ENCODE measurements around the gene RAPGEF4.
A peak's percentile ranks its signal among the peaks of the same experiment; 100 is the strongest.

RAPGEF4 gene

DNA sequence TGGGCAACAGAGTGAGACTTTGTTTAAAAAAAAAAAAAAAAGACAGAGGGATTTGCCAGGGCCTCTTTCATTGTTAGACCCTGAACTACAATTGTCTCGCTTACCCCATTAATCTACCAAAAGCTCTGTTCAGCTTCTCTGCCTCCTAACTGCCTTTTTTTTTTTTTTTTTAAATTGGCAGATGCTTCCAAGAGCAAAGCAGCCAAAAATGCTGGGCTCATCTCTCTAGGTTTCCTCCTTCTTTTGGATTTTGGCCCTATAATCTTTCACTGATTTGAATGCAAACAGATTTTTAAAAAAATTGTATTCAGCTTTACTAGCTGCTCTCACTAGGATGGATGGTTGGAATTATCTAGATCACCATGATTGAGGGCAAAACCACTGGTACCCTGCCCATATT lies 33.2 kb upstream of the RAPGEF4 start:
- H3K4me2 ChIP-seq (ENCODE audit: low read depth, low read length, poor library complexity, severe bottlenecking) = no peak overlapping the region
- no peaks in the 10 kb centered on the region for H3K27me3 ChIP-seq (ENCODE audit: insufficient read depth, low read length, poor library complexity, severe bottlenecking)
- no peaks in the 10 kb centered on the region for H3K9me3 ChIP-seq (ENCODE audit: insufficient read depth, low read depth, low read length)
- TF ChIP-seq EZH2phosphoT487 (IDR thresholded peaks at IDR 0.05; ENCODE audit: borderline replicate concordance) = no peak
- TF ChIP-seq CTCF (conservative IDR thresholded peaks at IDR 0.05; ENCODE audit: low read length) = no peak
- H3K9ac ChIP-seq (ENCODE audit: low read depth, low read length, poor library complexity, severe bottlenecking) = no peak overlapping the region
- H3K4me1 ChIP-seq (ENCODE audit: insufficient read depth, low read length, poor library complexity, severe bottlenecking) = peaks cover 12% of the 10 kb centered on the region
- H3K4me3 ChIP-seq (ENCODE audit: low read length, poor library complexity, severe bottlenecking) = no peak overlapping the region
- no peaks in the 10 kb centered on the region for H4K20me1 ChIP-seq (ENCODE audit: insufficient read depth, low read length, poor library complexity, severe bottlenecking)
- H3K9me2 ChIP-seq (replicated peaks; ENCODE audit: low read depth, low read length) = no peaks in the 10 kb centered on the region
- H3F3A ChIP-seq (ENCODE audit: low read depth) = no peaks in the 10 kb centered on the region
- no peak overlapping the region for H2AFZ ChIP-seq (ENCODE audit: low read length)
- no peaks in the 10 kb centered on the region for H3K36me3 ChIP-seq (ENCODE audit: insufficient read depth, low read length)
- H3K79me2 ChIP-seq (ENCODE audit: insufficient read depth, low read length) = no peaks in the 10 kb centered on the region

DNA sequence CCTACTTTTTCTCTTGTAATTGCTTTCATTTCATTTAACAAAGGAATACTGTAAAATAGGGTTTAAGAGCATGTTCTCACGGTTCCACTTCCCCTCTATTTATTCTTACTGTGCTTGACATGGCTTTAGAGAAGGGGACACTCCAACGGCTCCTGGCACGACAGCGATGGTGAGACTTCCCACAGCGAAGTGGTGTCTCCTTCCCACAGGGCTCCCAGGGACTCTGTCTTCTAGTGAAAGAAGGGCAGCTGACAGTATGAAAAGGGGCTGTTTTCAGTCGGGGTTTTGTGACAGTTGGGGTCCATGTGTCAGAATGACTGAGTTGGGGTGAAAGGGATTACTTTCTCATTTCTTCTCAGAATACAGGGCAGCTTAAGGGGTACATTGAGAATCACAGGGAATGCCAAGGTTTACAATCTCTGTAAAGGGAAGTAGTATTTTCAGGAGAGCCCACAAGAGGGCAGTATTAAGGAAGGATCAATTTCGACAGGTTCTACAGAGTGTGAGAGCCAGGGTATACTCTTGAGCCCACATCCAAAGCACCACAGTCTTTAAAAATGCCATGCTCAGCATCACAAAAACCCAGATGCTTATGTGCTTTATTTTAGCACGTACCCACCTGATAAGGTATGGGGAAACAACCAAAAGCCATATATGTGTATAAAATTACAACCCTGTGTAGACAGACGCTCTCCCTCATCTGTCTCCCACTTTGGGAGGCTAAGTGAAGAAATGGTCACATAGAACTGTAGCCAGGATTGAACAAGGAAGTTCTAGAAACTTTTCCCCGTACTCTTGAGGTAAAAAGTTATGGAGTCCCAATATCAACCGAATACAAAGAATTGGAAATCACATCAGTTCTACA lies 31.3 kb upstream of the RAPGEF4 start:
- no peaks in the 10 kb centered on the region for H3K79me2 ChIP-seq (ENCODE audit: insufficient read depth, low read length)
- no peak overlapping the region for H2AFZ ChIP-seq (ENCODE audit: low read length)
- no peaks in the 10 kb centered on the region for H3F3A ChIP-seq (ENCODE audit: low read depth)
- H3K4me2 ChIP-seq (ENCODE audit: low read depth, low read length, poor library complexity, severe bottlenecking) = no peak overlapping the region
- no peak overlapping the region for H3K4me3 ChIP-seq (ENCODE audit: low read length, poor library complexity, severe bottlenecking)
- no peaks in the 10 kb centered on the region for H3K27me3 ChIP-seq (ENCODE audit: insufficient read depth, low read length, poor library complexity, severe bottlenecking)
- H3K9me3 ChIP-seq (ENCODE audit: insufficient read depth, low read depth, low read length) = no peaks in the 10 kb centered on the region
- no peaks in the 10 kb centered on the region for H3K9me2 ChIP-seq (replicated peaks; ENCODE audit: low read depth, low read length)
- no peak overlapping the region for H3K9ac ChIP-seq (ENCODE audit: low read depth, low read length, poor library complexity, severe bottlenecking)
- H3K4me1 ChIP-seq (ENCODE audit: insufficient read depth, low read length, poor library complexity, severe bottlenecking) = no peaks in the 10 kb centered on the region
- H4K20me1 ChIP-seq (ENCODE audit: insufficient read depth, low read length, poor library complexity, severe bottlenecking) = no peaks in the 10 kb centered on the region
- TF ChIP-seq EZH2phosphoT487 (IDR thresholded peaks at IDR 0.05; ENCODE audit: borderline replicate concordance) (no peak), CTCF (conservative IDR thresholded peaks at IDR 0.05; ENCODE audit: low read length) (peak; percentile 75)
- H3K36me3 ChIP-seq (ENCODE audit: insufficient read depth, low read length) = no peaks in the 10 kb centered on the region

GRCh38 chr2:172705352-172705751 lies 30.3 kb upstream of the RAPGEF4 start:
- Histone ChIP-seq H2AFZ (ENCODE audit: low read length) (no peak overlapping the region), H3K9me2 (replicated peaks; ENCODE audit: low read depth, low read length) (no peaks in the 10 kb centered on the region), H3K4me2 (ENCODE audit: low read depth, low read length, poor library complexity, severe bottlenecking) (no peak overlapping the region), H3K4me3 (ENCODE audit: low read length, poor library complexity, severe bottlenecking) (no peak overlapping the region), H3K9me3 (ENCODE audit: insufficient read depth, low read depth, low read length) (no peaks in the 10 kb centered on the region), H4K20me1 (ENCODE audit: insufficient read depth, low read length, poor library complexity, severe bottlenecking) (no peaks in the 10 kb centered on the region), H3K36me3 (ENCODE audit: insufficient read depth, low read length) (no peaks in the 10 kb centered on the region), H3K9ac (ENCODE audit: low read depth, low read length, poor library complexity, severe bottlenecking) (no peak overlapping the region), H3K27me3 (ENCODE audit: insufficient read depth, low read length, poor library complexity, severe bottlenecking) (no peaks in the 10 kb centered on the region), H3K79me2 (ENCODE audit: insufficient read depth, low read length) (no peaks in the 10 kb centered on the region), H3K4me1 (ENCODE audit: insufficient read depth, low read length, poor library complexity, severe bottlenecking) (no peaks in the 10 kb centered on the region), H3F3A (ENCODE audit: low read depth) (no peaks in the 10 kb centered on the region)
- no peak for TF ChIP-seq CTCF (conservative IDR thresholded peaks at IDR 0.05; ENCODE audit: low read length)
- TF ChIP-seq EZH2phosphoT487 (IDR thresholded peaks at IDR 0.05; ENCODE audit: borderline replicate concordance) = no peak
